DND-41 (cell line): Measurements from ENCODE around the gene ASTN1.

Experiments
- EZH2 ChIP-seq: IDR thresholded peaks from 3 replicates; pipeline ENCODE4 v1.6.1; 2012; ENCODE audit warnings: borderline replicate concordance, low read depth, mild to moderate bottlenecking, moderate library complexity, low read length, inconsistent platforms; ENCODE audit not compliant: severe bottlenecking
- TF ChIP-seq, protein P1 (sequence below): IDR thresholded peaks from 2 replicates; pipeline ENCODE4 v1.5.1; 2012; ENCODE audit warnings: borderline replicate concordance, low read length, moderate library complexity, mild to moderate bottlenecking; ENCODE audit not compliant: poor library complexity, severe bottlenecking; ENCODE audit errors: extremely low read depth

DNA sequence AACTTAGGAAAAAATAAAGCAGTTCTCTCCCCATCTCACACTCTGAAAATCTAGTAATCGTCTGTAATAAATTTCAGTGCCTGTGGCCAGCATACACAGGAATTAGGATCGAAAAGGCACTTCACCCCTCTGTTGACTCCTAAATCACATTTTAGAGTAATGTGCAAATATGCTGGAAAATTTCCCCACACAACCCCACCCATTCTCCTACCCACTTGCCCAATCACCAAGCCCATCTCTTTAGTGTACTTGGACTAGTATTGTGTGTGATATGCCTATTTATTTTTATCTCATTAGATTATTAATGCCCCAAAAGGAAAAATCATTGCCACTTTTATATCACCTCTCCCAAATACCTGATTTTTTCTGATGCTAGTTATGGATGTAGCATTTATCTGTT lies 323.3 kb downstream of the ASTN1 start:
- TF ChIP-seq, protein P1, sequence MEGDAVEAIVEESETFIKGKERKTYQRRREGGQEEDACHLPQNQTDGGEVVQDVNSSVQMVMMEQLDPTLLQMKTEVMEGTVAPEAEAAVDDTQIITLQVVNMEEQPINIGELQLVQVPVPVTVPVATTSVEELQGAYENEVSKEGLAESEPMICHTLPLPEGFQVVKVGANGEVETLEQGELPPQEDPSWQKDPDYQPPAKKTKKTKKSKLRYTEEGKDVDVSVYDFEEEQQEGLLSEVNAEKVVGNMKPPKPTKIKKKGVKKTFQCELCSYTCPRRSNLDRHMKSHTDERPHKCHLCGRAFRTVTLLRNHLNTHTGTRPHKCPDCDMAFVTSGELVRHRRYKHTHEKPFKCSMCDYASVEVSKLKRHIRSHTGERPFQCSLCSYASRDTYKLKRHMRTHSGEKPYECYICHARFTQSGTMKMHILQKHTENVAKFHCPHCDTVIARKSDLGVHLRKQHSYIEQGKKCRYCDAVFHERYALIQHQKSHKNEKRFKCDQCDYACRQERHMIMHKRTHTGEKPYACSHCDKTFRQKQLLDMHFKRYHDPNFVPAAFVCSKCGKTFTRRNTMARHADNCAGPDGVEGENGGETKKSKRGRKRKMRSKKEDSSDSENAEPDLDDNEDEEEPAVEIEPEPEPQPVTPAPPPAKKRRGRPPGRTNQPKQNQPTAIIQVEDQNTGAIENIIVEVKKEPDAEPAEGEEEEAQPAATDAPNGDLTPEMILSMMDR, result no peak
- no peak for TF ChIP-seq EZH2
